WI38 (cell line): ENCODE data around the gene PCSK5.

Experiments
- H3K4me3 ChIP-seq: 2 replicates; pipeline ENCODE4 v1.5.1; 2011; ENCODE audit warnings: low read depth, mild to moderate bottlenecking, control low read depth, low read length
- TF ChIP-seq, protein P1 (sequence below): IDR thresholded peaks from 2 replicates; pipeline ENCODE4 v1.5.1; 2012; ENCODE audit warnings: low read depth, mild to moderate bottlenecking, control low read depth, low read length

The PCSK5 gene

DNA sequence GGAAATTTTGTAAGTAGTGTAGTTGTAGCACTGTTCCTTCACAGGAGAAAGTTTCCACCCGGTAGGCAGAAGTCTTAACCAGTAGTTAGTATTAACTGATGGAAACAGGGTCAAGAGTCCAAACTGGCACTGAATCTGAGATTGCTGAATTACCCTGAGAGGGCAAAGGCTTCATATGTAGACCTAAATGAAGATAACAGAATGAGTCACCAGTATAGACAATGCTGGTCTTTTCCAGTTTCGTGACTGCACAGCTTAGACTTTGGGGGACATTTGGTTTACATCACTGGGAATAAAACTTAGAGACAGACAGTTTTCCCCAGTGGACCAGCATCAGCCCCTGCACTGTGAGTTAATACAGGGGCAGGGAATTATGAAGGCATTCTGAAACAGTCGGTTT, 60.5 kb downstream of the PCSK5 start:
- H3K4me3 ChIP-seq: no peak overlapping the region
- TF ChIP-seq, protein P1, sequence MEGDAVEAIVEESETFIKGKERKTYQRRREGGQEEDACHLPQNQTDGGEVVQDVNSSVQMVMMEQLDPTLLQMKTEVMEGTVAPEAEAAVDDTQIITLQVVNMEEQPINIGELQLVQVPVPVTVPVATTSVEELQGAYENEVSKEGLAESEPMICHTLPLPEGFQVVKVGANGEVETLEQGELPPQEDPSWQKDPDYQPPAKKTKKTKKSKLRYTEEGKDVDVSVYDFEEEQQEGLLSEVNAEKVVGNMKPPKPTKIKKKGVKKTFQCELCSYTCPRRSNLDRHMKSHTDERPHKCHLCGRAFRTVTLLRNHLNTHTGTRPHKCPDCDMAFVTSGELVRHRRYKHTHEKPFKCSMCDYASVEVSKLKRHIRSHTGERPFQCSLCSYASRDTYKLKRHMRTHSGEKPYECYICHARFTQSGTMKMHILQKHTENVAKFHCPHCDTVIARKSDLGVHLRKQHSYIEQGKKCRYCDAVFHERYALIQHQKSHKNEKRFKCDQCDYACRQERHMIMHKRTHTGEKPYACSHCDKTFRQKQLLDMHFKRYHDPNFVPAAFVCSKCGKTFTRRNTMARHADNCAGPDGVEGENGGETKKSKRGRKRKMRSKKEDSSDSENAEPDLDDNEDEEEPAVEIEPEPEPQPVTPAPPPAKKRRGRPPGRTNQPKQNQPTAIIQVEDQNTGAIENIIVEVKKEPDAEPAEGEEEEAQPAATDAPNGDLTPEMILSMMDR: no peak

DNA sequence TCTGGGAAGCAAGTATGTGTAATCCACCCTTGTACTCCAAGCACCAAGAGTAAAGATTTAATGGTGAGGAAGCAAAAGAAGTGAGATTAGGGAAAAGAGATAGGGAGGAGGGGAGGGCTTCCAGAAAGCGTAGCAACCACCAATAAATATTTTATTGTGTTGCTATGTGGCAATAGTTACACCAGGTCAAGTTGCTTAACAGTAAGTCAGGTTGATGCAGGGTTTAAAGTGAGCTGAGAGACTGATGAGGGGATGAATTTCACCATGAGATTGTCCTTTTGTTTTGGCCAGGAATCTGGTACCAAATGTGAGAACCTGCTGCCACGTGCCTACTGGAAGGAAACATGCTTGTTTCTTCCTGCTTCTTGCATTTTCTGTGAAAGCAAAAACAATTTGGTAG, 62.7 kb downstream of the PCSK5 start:
- TF ChIP-seq, protein P1: no peak

DNA sequence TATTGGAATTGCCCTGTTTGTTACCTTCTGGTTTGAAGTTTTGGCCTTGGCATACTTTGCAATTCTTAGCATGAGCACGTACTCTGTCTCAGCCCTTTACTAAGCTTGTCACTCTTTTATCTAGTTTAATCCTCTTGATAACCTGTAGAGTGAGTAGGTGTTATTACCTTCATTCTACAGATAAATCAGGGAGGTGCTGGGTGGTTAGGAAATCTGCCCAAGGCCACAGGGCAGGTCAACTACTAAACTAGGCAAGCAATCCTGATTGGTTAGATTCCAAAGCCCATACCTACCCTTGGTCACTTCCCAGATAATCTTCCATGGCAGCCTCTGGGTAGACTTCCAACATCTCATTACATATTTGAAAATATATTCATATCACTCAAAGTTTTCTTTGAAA, 65.7 kb downstream of the PCSK5 start:
- TF ChIP-seq, protein P1: no peak
- H3K4me3 ChIP-seq: no peak overlapping the region

More for the DNA sequence above, 62.7 kb downstream of the PCSK5 start:
- no peak overlapping the region for H3K4me3 ChIP-seq

DNA sequence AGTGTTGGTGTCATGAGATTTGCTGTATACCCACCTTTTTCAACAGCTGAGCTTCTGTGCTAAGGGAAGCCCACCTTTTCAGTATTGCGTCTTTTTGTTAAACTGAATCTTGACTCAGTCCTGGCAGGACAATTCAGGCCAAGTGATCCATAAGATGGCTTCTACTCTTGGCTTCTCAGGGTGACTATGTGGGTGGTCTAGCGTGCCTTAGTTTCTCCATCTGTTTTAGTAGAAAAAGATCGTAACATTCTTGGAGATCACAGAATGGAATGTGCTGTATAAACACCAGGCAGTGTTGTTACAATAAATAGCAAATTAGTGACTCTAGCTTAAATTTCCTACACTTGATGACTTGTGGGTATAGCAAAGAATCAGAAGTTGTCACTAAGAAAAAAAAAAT, 66.6 kb downstream of the PCSK5 start:
- no peak overlapping the region for H3K4me3 ChIP-seq
- TF ChIP-seq, protein P1: no peak

DNA sequence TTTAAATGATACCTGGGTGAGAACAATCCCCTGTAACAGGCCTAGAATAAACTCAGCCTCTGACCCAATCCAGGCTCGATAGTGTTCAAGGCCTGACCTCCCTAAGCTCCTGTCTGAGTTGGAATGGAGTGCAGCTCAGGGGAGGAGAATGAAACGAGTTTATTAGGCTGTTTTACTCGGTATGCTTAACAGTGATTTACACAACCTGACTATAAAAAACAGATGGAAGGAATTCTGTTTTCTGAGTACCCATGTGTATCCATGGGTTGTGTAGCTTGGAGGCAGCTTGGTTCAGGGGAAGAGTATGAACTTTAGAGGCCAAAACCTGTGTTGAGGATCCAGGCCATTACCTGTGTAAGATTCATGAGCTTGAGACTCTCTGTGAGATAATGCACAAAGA, 67.8 kb downstream of the PCSK5 start:
- TF ChIP-seq, protein P1: no peak
- no peak overlapping the region for H3K4me3 ChIP-seq

DNA sequence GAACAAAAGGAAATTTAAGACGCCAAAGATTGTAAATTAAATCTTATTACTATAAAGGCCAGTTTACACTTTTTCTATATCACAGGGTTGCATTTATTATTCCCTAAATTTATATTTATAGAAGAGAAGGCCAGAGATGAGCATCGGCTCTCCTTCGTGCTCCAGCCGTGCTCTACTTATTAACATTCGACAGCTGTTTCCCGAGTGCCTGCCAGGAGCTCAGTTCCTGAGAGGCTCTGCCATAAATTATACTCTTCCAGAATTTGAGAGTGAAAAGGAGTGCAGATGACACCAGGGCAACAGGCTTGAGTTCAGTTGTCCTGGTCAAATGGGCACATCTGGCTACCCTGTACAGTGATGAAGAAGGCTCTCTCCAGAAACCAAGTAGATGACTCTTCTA, 70.1 kb downstream of the PCSK5 start:
- H3K4me3 ChIP-seq: no peak overlapping the region
- TF ChIP-seq, protein P1: no peak

DNA sequence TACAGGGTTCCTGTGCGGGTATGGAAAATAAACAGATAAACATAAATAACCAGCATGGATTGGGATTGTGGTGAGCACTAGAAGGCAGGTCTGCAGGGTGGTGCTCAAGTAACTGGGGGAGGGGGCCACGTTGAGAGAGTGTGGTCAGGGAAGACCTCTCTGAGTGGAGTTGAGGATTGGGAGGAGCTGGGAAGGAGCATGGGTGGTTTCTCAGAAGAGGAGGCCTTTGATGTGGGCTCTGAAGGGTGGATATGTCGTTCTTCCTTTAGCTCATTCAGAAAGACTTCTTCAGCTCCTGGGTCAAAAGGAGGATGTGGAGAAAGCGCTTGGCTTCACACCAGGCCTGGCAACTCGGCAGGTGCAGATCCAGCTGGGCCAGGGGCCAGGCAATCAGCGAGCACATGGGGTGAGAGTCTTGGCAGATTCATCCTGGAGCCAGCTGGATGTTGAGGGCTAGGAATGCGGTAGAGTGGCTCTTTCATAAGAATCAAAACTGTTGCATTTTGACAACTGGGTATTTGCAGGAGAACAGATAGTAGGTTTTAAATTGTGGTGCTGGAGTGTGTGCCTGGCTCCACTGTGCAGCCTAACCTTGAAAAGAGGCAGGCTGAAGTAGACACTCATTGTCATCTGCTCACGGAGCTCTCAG, 71.7 kb downstream of the PCSK5 start:
- TF ChIP-seq, protein P1: no peak
- no peak overlapping the region for H3K4me3 ChIP-seq
